Activated CD8-positive, alpha-beta memory T cell treated with anti-CD3 and anti-CD28 coated beads for 1 hour (primary cell): ENCODE results near the gene KMT5B.
"Not testable (repeated sequence)": the region's sequence is repeated elsewhere in the genome, so short reads cannot be mapped to it uniquely, and the experiment has no call there.

Experiments
- DNase-seq, 2 donors: peaks; one replicate each; pipeline ENCODE4 v3.0.0-alpha.2; 2020; ENCODE audit warnings: low read depth in 1 of 2; ENCODE audit errors: extremely low read depth in 1 of 2

KMT5B gene

DNA sequence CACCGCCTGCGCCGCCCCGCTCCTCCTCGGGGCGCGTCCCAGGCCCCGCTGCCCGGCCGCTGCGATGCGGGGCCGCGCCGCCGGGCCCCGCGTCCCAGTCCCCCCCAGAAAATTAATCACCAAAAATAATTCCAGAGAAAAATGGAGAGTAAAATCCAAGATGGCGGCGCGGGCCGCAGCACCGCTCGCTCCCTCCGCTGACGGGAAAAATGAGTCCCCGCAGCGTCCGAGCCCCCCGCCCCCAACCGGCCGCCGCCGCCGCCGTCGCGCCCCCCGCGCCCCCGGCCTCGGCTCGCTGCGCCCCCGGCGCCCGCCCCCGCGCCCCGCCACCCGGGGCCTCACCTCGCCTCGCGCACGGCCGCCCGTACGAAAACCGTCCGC, at the start of gene KMT5B:
KMT5B (minus strand) TSS at position 162 of the 381 bp plus-strand sequence. CDS start 23,220 bp downstream, outside the sequence.
- DNase-seq: peak in 1 of 2 donors; percentile 20

DNA sequence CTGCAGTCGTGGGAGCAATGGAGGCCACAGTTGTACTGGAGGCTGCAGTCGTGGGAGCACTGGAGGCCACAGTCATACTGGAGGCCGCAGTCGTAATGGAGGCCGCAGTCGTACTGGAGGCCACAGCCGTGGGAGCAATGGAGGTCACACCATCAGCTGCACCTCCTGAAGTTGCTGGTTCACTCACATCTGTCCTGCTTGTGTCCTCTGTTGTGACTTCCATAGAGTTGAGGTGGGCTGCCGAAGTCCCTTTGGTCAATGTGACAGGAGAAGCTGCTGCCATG, 49.4 kb upstream of the KMT5B start:
- DNase-seq: no peak

DNA sequence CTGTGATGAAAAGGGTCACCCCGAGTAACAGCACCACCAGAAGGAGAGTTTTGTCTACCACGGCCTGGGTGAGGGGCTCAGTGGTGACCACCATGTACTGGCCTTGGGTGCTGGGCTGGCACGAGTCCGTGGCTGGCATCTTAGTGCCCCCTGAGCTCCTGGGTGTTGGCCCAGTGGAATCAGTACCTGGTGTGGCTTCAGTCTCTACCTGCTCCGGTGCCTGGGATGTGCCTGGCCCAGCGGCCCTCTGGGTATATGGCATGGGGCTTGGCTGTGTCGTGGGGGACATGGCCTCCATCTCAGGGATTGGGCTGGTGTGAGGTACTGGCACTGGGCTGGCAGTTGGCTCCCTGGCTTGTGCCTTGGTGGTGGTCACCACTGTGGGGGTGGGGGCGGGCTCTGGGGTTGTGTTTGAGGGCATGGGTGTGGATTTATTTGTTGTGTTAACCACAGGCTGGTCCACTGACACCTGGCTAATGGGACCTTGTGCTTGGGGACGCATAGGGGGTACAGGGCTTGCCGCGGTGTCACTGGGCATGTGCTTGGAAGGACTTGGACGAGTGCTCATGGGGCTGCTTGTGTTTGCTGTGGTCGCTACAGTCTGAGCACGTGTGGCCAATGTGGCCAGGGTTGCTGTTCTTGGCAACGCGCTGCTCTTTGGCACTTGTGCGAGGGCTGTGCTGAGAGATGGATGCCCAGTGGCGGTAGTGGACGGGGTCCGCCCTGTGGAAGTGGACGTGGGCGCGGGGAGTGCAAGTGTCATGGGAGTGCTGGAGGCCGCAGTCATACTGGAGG, 48.9 kb upstream of the KMT5B start:
- DNase-seq: no peak

DNA sequence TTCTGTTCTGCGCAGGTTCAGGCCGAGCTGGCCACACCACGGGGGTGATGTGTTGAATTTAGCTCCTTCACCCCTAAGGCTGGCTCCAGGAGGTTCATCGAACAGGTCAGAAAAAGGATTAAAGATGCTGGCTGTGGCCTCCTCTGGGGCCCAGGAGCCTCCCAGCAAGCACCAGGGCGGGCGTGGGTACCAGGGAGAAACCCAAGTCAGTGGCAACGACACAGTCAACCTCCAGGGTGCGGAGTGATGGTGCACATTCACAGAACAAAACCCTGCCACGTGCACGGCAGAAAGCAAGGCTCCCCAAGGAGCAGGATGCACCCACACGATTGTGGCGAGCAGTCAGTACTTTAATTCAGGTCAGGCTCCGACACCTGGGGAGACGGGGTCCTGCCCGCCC, 47.9 kb upstream of the KMT5B start:
- DNase-seq: no peak

DNA sequence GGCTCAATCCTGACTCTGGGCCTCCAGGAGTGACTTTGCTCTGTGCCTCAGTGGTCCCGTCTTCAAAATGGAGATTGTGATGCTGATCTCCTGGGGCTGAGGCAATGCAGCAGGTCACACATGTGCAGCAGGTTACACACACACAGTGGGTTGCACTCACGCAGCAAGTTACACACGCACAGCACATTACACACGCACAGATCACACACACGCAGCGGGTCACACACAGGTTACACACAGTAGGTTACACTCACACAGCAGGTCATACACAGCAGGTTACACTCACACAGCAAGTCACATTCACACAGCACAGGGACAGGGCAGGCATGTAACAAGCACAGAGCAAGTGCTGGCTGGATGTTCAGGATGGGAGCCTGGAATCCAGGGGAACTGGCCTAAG, 47.4 kb upstream of the KMT5B start:
- DNase-seq: no peak

DNA sequence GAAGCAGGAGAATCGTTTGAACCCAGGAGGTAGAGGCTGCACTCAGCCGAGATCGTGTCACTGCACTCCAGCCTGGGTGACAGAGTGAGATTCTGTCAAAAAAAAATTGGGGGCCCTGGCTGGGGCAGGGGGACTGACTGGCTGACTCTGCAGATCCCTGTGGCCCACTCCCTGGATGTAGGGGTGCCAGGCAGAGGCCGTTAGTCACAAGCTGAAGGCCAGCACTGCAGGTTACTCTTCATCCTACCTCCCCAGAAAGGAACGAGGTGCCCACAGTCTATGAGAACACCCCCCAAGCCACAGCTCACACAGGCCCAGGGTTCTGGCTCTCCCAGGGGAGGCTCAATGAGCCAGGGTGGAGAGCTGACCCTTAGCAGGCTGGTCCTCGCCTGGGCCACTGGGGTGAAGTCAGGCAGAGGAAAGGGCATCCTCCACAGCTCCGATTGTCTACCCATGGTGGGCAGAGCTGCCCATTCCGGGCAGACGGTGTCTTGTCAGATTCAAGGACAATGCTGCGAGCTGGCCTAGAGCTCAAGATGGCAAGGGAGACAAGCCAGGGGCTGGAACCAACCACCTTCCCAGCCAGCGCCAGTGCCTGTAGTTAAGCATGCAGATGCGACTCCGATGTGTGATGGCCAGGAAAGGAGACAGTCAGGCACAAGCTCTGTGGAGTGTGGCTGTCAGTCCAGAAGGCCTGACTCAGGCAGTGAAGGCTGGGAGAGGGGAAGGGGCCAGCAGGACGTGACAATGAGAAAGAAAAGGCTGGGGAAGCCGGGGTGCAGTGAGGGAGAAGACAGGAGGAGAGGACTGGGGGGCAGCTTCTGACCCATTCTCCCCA, 46.2 kb upstream of the KMT5B start:
- DNase-seq: no peak

DNA sequence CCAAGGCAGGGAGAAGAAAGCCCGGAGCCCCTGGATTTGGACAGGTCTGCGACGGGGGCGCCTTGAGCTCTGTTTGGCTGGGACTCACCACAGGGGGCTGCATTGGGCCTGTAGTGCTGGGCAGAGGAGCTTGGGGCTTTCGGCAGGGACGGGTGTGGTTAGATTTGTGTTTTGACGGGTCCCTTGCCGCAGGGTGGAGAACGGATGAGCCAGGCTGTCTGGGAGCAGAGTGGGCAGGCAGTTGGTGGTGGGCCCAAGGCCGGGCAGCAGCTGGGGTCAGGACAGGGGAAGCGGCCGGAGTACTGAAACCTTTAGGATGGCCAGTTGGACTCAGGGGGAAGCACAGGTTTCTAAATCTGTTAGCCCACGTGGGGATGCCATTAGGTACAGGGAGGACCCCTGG, 45.3 kb upstream of the KMT5B start:
- no peak for DNase-seq

DNA sequence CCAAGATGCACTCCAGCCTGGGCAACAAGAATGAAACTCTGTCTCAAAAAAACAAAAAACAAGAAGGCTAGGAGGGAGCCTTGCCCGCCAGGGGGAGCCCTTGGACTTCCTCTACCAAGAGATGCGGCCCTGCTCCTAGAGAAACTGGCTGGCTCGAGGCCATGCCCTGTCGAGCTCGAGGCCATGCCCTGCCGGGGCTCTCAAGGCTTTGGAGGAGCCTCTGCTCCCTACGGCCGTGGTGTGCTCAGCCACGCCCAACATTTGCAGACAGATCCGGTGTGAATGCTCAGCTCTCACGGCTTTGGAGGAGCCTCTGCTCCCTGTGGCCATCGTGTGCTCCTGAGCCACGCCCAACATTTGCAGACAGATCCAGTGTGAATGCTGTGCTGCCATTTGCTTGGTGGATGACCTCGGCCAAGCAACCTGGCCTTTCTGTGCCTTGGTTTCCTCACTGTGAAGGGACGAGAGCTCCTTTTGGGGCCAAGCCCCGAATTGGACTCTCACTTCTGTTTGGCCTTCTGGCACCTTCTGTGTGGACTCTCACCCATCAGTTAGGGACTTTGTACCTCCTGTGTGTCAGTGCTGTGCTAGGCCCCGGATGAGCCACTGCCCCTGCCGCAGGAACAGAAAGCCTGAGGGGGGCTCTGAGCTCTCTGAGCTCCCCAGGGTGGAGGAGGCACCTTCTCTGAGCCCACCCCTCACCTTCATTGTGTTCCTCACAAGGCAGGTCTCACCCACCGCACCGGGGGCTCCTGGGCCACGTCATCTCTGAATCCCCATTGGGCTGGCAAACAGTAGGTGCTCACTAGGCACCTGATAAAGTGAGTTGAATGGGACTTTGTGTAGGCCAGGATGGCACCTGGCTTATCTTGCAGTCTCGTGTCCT, 44.6 kb upstream of the KMT5B start:
- peak; percentile 84 to 95 for DNase-seq

DNA sequence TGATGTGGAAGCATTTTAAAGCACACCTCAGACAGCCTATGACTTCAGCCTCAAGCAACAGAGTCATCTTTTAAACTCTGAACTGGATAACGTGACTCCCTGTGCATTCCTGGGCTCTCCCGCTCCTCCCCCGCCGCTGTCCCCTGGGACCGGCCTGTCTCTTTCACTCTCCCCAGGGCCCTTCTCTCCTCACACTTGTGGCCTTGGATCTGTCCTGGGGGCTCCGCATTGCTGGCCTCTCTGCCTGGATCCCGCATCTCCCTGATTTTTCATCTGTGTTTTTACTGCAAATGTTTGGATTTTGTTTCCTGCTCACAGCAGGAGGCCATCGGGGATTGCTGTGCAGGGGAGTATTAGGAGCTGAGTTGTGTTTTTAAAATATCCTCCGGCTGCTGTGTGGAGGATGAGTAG, 43.2 kb upstream of the KMT5B start:
- no peak for DNase-seq

DNA sequence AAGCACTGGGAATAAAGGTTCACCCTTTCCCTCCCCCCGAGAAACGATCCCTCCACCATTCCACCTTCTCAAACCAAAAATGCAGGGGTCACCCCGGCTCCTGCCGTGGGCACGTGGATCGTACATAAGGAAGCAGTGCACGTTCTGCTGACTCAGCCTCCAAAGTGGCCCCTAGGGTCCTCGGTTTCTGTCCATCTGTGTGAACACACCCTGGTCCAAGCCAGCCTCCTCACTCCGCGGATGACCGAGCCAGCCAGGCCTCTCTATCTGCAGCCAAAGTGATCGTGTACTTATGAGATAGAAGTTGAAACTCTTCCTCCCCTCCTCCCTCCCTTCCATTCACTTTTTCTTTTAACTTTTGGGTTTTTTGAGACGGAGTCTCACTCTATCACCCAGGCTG, 42.4 kb upstream of the KMT5B start:
- DNase-seq: no peak

DNA sequence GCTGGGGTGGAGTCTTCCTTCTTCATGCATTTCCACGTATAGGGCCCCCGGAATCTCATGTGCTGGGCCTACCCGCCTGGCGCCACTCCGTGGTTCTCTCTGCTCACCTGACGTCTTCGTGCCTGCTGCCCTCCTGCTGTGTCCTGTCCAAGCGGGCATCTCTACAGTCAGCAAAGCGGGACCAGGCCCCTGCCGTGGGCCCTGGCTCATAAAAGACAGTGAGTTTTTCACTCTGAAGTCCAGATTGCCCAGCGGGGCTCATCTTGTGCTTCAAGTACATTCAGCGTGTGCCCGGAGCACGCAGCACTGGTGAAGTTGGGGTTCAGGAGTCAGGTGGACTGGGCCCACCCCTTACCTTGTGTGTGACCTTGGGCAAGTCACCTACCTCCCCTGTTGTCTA, 41.3 kb upstream of the KMT5B start:
- DNase-seq: no peak

DNA sequence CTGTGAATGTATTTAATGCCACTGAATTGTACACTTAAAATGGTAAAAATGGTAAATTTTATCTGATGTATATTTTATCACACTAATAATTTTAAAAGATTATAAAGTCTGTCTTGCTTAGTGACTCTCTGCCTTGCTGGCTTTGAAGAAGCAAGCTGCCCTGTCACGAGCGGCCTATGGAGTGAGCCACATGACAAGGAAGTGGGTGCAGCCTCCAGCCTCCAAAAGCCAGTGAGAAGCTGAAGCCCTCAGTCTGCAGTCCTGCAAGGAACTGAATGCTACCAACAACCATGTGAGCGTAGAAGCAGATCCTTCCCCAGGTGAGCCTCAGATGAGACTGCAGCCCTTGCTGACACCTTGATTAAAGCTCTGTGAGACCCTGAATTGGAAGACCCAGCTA, 38.7 kb upstream of the KMT5B start:
- no peak for DNase-seq

DNA sequence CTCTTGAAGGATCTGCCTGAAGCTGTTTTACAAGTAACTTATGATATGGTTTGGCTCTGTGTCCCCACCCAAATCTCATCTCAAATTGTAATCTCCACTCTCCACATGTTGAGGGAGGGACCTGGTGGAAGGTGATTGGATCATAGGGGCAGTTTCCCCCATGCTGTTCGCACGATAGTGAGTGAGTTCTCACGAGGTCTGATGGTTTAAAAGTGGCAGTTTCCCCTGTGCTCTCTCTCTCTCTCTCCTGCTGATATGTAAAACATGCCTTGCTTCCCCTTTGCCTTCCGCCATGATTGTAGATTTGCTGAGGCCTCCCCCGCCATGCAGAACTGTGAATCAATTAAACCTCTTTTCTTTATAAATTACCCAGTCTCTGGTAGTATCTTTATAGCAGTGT, 31.8 kb upstream of the KMT5B start:
- DNase-seq: not testable (repeated sequence)

DNA sequence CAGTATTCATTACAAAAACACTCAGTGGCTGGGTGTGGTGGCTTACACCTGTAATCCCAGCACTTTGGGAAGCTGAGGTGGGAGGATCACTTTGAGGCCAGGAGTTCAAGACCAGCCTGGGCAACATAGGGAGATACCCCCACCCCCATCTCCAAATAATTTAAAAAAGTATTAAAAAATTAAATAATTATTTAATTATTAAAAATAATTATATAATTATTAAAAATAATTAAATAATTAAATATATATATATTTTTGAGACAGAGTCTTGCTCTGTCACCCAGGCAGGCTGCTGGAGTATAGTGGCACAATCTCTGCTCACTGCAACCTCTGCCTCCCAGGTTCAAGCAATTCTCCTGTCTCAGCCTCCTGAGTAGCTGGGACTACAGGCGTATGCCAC, 30.8 kb upstream of the KMT5B start:
- not testable (repeated sequence) for DNase-seq

DNA sequence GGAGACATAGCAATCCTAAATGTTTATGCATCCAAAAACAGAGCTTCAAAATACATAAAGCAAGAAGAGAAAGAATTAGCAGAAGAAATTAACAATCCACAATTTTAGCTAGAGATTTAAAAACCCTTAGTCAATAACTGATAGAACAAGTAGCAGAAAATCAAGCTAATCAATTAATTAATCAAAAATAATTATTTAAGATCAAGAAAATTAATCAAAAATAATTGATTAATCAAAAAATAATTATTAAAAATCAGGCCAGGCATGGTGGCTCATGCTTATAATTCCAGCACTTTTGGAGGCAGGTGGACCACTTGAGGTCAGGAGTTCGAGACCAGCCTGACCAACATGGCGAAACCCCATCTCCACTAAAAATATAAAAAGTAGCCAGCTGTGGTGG, 29.5 kb upstream of the KMT5B start:
- no peak for DNase-seq

DNA sequence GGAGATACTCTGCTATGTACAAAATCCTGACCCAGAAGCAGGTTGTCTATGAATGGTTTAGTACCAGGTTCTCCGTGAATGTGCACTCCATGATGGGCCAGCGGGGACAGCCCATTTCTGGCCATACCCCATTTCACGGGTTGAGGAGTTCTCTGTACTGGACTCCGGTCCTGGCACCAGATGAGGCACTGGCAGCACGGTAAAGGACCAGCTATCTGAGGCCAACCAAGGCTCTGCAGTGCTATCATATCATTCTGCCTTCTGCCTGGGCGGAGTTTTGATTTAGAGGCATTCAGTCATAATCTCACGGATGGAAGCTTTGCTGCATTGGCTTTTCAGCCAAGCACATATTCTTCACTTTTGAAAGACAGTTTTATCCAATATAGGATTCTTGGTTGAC, 18.5 kb upstream of the KMT5B start:
- no peak for DNase-seq

DNA sequence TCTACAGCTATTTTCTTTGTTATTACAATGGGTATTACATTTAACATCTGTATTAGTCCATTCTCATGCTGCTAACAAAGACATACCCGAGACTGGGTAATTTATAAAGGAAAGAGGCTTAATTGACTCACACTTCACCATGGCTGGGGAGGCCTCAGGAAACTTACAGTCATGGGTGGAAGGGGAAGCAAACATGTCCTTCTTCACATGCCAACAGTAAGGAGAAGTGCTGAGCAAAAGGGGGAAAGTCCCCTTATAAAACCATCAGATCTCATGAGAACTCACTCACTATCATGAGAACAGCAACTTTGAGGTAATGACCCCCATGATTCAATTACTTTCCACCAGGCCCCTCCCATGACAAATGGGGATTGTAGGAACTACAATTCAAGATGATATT, 16.5 kb upstream of the KMT5B start:
- DNase-seq: no peak

DNA sequence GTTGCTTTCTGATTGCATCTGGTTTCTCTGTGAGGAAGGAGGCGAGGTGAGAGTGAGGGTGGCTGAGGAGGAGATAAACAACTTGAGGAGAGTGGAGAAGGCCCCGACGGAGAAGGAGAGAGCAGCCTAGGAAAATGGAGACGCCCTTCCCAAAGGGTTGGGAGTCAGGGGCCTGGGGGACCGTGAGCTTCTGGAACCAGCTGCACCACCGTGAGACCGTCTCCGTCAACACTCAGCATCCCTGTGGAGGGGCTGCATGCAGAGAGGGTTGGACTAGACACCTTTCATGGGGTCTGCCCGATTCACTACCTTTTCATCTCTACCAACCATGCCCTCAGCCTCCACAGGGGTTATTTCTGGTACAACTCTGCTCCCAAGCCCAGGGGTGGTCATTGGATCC, 13.3 kb upstream of the KMT5B start:
- no peak for DNase-seq

DNA sequence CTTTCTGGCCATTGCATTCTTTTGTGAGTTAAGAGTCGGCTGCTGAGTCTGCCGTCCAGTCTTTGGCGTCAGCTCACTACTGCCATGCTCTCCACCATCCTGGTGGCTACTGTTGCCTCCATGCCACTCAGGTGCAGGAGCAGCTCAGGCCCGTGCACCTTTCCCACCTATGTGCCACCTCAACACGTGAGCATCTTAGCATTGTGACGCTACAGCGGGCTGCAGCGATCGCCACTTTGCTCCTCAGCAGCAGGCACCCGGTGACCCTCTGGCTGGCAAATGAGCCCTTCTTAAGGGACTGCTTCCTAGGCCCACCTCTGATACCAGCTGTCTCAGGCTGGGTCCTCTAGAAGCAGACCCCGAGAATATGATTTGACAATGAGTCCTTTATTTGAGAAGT, 11.5 kb upstream of the KMT5B start:
- no peak for DNase-seq

DNA sequence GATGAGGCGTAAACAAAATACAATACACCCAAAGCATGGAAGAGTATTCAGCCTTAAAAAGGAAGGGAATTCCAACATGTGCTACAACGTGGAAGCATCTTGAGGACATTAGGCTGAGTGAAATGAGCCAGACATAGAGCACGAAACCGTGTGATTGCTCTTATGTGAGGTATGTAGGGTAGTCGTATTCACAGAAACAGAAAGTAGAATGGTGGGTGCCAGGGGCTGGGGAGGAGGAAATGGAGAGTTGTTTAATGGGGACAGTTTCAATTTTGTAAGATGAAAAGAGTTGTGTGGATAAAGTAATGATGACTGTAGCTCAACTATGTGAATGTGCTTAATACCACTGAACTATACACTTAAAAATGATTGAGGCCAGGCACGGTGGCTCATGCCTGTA, 10.2 kb upstream of the KMT5B start:
- no peak for DNase-seq

DNA sequence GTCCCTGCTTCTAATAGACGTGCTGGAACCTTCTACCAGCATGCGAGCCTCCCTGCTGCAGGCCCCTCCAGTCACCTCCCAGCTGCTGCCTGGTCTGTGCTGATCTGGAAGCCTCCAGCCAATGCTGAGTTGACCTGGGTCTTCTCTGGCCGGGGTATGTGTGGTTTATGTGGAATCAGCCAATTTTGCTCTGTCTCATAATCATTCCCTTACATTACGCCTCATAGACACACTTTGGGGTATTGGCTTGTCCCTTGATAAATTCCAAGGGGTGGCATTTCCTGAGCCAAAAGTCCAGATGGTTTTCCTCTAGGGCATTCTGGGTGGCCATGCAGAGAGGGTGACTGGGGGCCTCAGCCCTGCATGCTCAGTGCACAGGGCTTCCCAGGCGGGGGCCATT, 8.3 kb upstream of the KMT5B start:
- DNase-seq: no peak
